ENCODE results near the gene CACNA1G.

GRCh38 chr17:50584116-50584515 is 23.6 kb downstream of the CACNA1G start:
- TF ChIP-seq CTCF (optimal IDR thresholded peaks at IDR 0.05 in 1 of 3, IDR thresholded peaks at IDR 0.05 in 1 of 3, conservative IDR thresholded peaks at IDR 0.05 in 1 of 3; ENCODE audit: extremely low read depth in 1 of 3, insufficient read depth in 2 of 3, low read length in 3 of 3) (no peak), EZH2 (IDR thresholded peaks at IDR 0.05; ENCODE audit: low read length) (no peak)
